Measurements from ENCODE around the gene ZDHHC3.
"Not testable (repeated sequence)": the region's sequence is repeated elsewhere in the genome, so short reads cannot be mapped to it uniquely, and the experiment has no call there.

ZDHHC3 gene

GRCh38 chr3:44963571-44964325, 12.2 kb downstream of the ZDHHC3 start:
- no peaks in the 10 kb centered on the region for H3K9me3 Mint-ChIP-seq
- no peak overlapping the region for H3K4me3 Mint-ChIP-seq
- H3K27me3 Mint-ChIP-seq (ENCODE audit: low read depth): no peaks in the 10 kb centered on the region
- H3K4me1 Mint-ChIP-seq (ENCODE audit: low read depth): peaks cover 42% of the 10 kb centered on the region
- H3K27ac Mint-ChIP-seq: no peak overlapping the region
- H3K36me3 Mint-ChIP-seq (ENCODE audit: low read depth): peaks cover 1% of the 10 kb centered on the region

GRCh38 chr3:44962621-44963393, 13.2 kb downstream of the ZDHHC3 start:
- H3K27ac Mint-ChIP-seq: no peak overlapping the region
- no peak overlapping the region for H3K4me3 Mint-ChIP-seq
- no peaks in the 10 kb centered on the region for H3K27me3 Mint-ChIP-seq (ENCODE audit: low read depth)
- peaks cover 33% of the 10 kb centered on the region for H3K4me1 Mint-ChIP-seq (ENCODE audit: low read depth)
- no peaks in the 10 kb centered on the region for H3K9me3 Mint-ChIP-seq
- peaks cover 1% of the 10 kb centered on the region for H3K36me3 Mint-ChIP-seq (ENCODE audit: low read depth)

- Mint-ChIP-seq H3K4me3 (no peak overlapping the region), H3K9me3 (no peaks in the 10 kb centered on the region), H3K4me1 (ENCODE audit: low read depth) (peaks cover 26% of the 10 kb centered on the region), H3K36me3 (ENCODE audit: low read depth) (peaks cover 5% of the 10 kb centered on the region), H3K27me3 (ENCODE audit: low read depth) (no peaks in the 10 kb centered on the region), H3K27ac (no peak overlapping the region)
Measured at GRCh38 chr3:44961888-44962287, 14.1 kb downstream of the ZDHHC3 start.

GRCh38 chr3:44960387-44961026, 15.5 kb downstream of the ZDHHC3 start:
- no peak overlapping the region for H3K27ac Mint-ChIP-seq

GRCh38 chr3:44958386-44958785, 17.6 kb downstream of the ZDHHC3 start:
- H3K27ac Mint-ChIP-seq: no peak overlapping the region
- H3K27me3 Mint-ChIP-seq (ENCODE audit: low read depth): no peaks in the 10 kb centered on the region
- H3K36me3 Mint-ChIP-seq (ENCODE audit: low read depth): peaks cover 8% of the 10 kb centered on the region

More at GRCh38 chr3:44960387-44961026, 15.5 kb downstream of the ZDHHC3 start:
- no peaks in the 10 kb centered on the region for H3K9me3 Mint-ChIP-seq
- peaks cover 8% of the 10 kb centered on the region for H3K36me3 Mint-ChIP-seq (ENCODE audit: low read depth)
- no peak overlapping the region for H3K4me3 Mint-ChIP-seq
- no peaks in the 10 kb centered on the region for H3K27me3 Mint-ChIP-seq (ENCODE audit: low read depth)
- peaks cover 26% of the 10 kb centered on the region for H3K4me1 Mint-ChIP-seq (ENCODE audit: low read depth)

GRCh38 chr3:44957986-44958385, 18.0 kb downstream of the ZDHHC3 start:
- H3K9me3 Mint-ChIP-seq: no peaks in the 10 kb centered on the region
- H3K4me1 Mint-ChIP-seq (ENCODE audit: low read depth): peaks cover 24% of the 10 kb centered on the region
- H3K27me3 Mint-ChIP-seq (ENCODE audit: low read depth): no peaks in the 10 kb centered on the region
- no peak overlapping the region for H3K4me3 Mint-ChIP-seq
- peaks cover 8% of the 10 kb centered on the region for H3K36me3 Mint-ChIP-seq (ENCODE audit: low read depth)
- H3K27ac Mint-ChIP-seq: no peak overlapping the region

More at GRCh38 chr3:44958386-44958785, 17.6 kb downstream of the ZDHHC3 start:
- Mint-ChIP-seq H3K4me3 (no peak overlapping the region), H3K4me1 (ENCODE audit: low read depth) (peaks cover 24% of the 10 kb centered on the region), H3K9me3 (no peaks in the 10 kb centered on the region)

GRCh38 chr3:44955917-44956316, 20.1 kb downstream of the ZDHHC3 start:
- Mint-ChIP-seq H3K9me3 (no peaks in the 10 kb centered on the region), H3K4me1 (ENCODE audit: low read depth) (peaks cover 17% of the 10 kb centered on the region), H3K4me3 (no peak overlapping the region), H3K27ac (no peak overlapping the region), H3K36me3 (ENCODE audit: low read depth) (peaks cover 9% of the 10 kb centered on the region), H3K27me3 (ENCODE audit: low read depth) (no peaks in the 10 kb centered on the region)

- Mint-ChIP-seq H3K4me1 (ENCODE audit: low read depth) (peaks cover 11% of the 10 kb centered on the region), H3K36me3 (ENCODE audit: low read depth) (peaks cover 9% of the 10 kb centered on the region)
Measured at GRCh38 chr3:44954962-44955361, 21.0 kb downstream of the ZDHHC3 start.

GRCh38 chr3:44954304-44954703, 21.7 kb downstream of the ZDHHC3 start:
- Mint-ChIP-seq H3K4me1 (ENCODE audit: low read depth) (peaks cover 11% of the 10 kb centered on the region), H3K4me3 (no peak overlapping the region), H3K27ac (no peak overlapping the region), H3K9me3 (no peaks in the 10 kb centered on the region), H3K36me3 (ENCODE audit: low read depth) (peaks cover 9% of the 10 kb centered on the region), H3K27me3 (ENCODE audit: low read depth) (no peaks in the 10 kb centered on the region)

More at GRCh38 chr3:44954962-44955361, 21.0 kb downstream of the ZDHHC3 start:
- Mint-ChIP-seq H3K9me3 (no peaks in the 10 kb centered on the region), H3K4me3 (no peak overlapping the region), H3K27me3 (ENCODE audit: low read depth) (no peaks in the 10 kb centered on the region), H3K27ac (no peak overlapping the region)

GRCh38 chr3:44952689-44953088, 23.3 kb downstream of the ZDHHC3 start:
- H3K27ac Mint-ChIP-seq: no peak overlapping the region
- no peaks in the 10 kb centered on the region for H3K27me3 Mint-ChIP-seq (ENCODE audit: low read depth)
- H3K9me3 Mint-ChIP-seq: no peaks in the 10 kb centered on the region
- H3K4me1 Mint-ChIP-seq (ENCODE audit: low read depth): peaks cover 11% of the 10 kb centered on the region
- peaks cover 9% of the 10 kb centered on the region for H3K36me3 Mint-ChIP-seq (ENCODE audit: low read depth)
- H3K4me3 Mint-ChIP-seq: no peak overlapping the region

GRCh38 chr3:44950275-44950734, 25.7 kb downstream of the ZDHHC3 start:
- Mint-ChIP-seq H3K4me1 (ENCODE audit: low read depth) (peaks cover 2% of the 10 kb centered on the region), H3K4me3 (no peak overlapping the region), H3K36me3 (ENCODE audit: low read depth) (peaks cover 3% of the 10 kb centered on the region), H3K9me3 (no peaks in the 10 kb centered on the region), H3K27me3 (ENCODE audit: low read depth) (no peaks in the 10 kb centered on the region), H3K27ac (no peak overlapping the region)

- not testable (repeated sequence) for H3K9me3 Mint-ChIP-seq; H3K27me3 Mint-ChIP-seq (ENCODE audit: low read depth); H3K36me3 Mint-ChIP-seq (ENCODE audit: low read depth); H3K4me1 Mint-ChIP-seq (ENCODE audit: low read depth); H3K4me3 Mint-ChIP-seq; H3K27ac Mint-ChIP-seq
Measured at GRCh38 chr3:44949770-44950169, 26.2 kb downstream of the ZDHHC3 start.

- H3K36me3 Mint-ChIP-seq (ENCODE audit: low read depth): peaks cover 3% of the 10 kb centered on the region
- H3K4me3 Mint-ChIP-seq: no peak overlapping the region
- no peaks in the 10 kb centered on the region for H3K27me3 Mint-ChIP-seq (ENCODE audit: low read depth)
- H3K27ac Mint-ChIP-seq: no peak overlapping the region
- H3K4me1 Mint-ChIP-seq (ENCODE audit: low read depth): no peaks in the 10 kb centered on the region
- no peaks in the 10 kb centered on the region for H3K9me3 Mint-ChIP-seq
Measured at GRCh38 chr3:44948239-44948638, 27.7 kb downstream of the ZDHHC3 start.

GRCh38 chr3:44942202-44942921, 33.6 kb downstream of the ZDHHC3 start:
- H3K36me3 Mint-ChIP-seq (ENCODE audit: low read depth): peaks cover 12% of the 10 kb centered on the region
- no peak overlapping the region for H3K27ac Mint-ChIP-seq
- no peaks in the 10 kb centered on the region for H3K9me3 Mint-ChIP-seq
- no peak overlapping the region for H3K4me3 Mint-ChIP-seq
- H3K4me1 Mint-ChIP-seq (ENCODE audit: low read depth): no peaks in the 10 kb centered on the region
- H3K27me3 Mint-ChIP-seq (ENCODE audit: low read depth): no peaks in the 10 kb centered on the region
